Measurements from ENCODE around the gene HOMER1. TPM values are rescaled to one million over a fixed set of nuclear protein-coding genes. Genes with fewer than 3 reads are reported as not detected.

Gene HOMER1
- total RNA-seq, 4 donors from 2014 or later, result 4.9 to 10.6 (median 8.2) TPM

GRCh38 chr5:79329453-79329852 lies 184.5 kb downstream of the HOMER1 start:
- Histone ChIP-seq H3K36me3 (peaks cover 0 to 6% (median 0%) of the 10 kb centered on the region in 3 donors), H3K4me3 (no peak overlapping the region), H3K27me3 (no peaks in the 10 kb centered on the region), H3K4me1 (no peaks in the 10 kb centered on the region), H3K9me3 (no peaks in the 10 kb centered on the region), H3K27ac (no peak overlapping the region)
- 85 to 87% methylated on average over 4 of the region's 4 CpGs for WGBS, 2 donors
- no peak for DNase-seq
- no peak for TF ChIP-seq CTCF (IDR thresholded peaks at IDR 0.05)
- TF ChIP-seq POLR2A (IDR thresholded peaks at IDR 0.05), result no peak
- intact Hi-C loops (cut with DNase I), result no loop called here

Small RNA genes within 50 kb of the gene (small RNA-seq; reads per million reads assigned to genes)
- gene RF00019, result 0 reads per million in 4 donors

Other genes starting within 250 kb of the HOMER1 start
- gene TENT2, start 98.3 kb upstream of the HOMER1 start, total RNA-seq, result 10 to 100 TPM; 31.5 to 56.1 (median 47.1) TPM
- 1 to 10 TPM in 2 of 4 donors, under 1 TPM in 2; 0.11 to 3.6 (median 0.81) TPM for gene CMYA5, start 175.7 kb upstream of the HOMER1 start, total RNA-seq

Data from esophagus squamous epithelium (tissue), 5 donors.